ENCODE measurements around the gene GRHL3.

GRHL3 gene

DNA sequence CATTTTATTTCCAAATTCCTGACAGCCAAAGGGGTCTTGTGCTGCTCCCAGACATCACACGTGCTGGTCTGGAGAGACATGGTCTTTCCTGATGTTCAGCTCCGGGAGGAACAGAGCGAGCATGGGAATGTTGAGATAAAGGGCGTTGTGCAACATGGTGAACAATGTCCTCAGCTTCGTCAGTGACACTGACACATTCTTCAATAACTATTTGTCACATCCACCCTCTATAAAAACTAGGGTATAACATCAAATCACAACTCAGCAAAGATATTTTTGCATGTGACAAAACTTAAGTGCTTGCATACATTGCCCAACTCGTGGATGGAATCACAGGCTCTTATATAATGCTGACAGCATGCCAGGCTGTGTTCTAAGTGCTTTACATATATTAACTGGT lies 42.4 kb upstream of the GRHL3 start:
- Histone ChIP-seq H3K4me2 (ENCODE audit: low read length) (no peak overlapping the region), H3K4me1 (ENCODE audit: control insufficient read depth in 1 of 2, insufficient read depth in 2 of 2, low read length in 2 of 2) (no peaks in the 10 kb centered on the region), H3K9me3 (ENCODE audit: insufficient read depth, low read depth, low read length) (peaks cover 3% of the 10 kb centered on the region), H3K23ac (ENCODE audit: low read length) (no peak overlapping the region), H4K12ac (ENCODE audit: low read depth, low read length) (no peak overlapping the region), H2BK12ac (ENCODE audit: low read length) (no peak overlapping the region), H2BK120ac (ENCODE audit: insufficient read depth, low read length, poor library complexity) (no peak overlapping the region), H3K27me3 (ENCODE audit: insufficient read depth, low read length) (no peaks in the 10 kb centered on the region), H3K9ac (ENCODE audit: low read length) (no peak overlapping the region), H4K8ac (ENCODE audit: low read depth, low read length) (no peak overlapping the region), H3K36me3 (ENCODE audit: control insufficient read depth in 1 of 2, insufficient read depth in 2 of 2, low read length in 2 of 2) (no peaks in the 10 kb centered on the region), H3K79me1 (ENCODE audit: low read length) (no peaks in the 10 kb centered on the region), H3K79me2 (ENCODE audit: control insufficient read depth, insufficient read depth, low read length, poor library complexity) (no peaks in the 10 kb centered on the region), H3K14ac (ENCODE audit: low read length) (no peak overlapping the region), H3K27ac (ENCODE audit: low read depth, low read length) (no peak overlapping the region), H4K91ac (ENCODE audit: low read depth, low read length) (no peak overlapping the region), H3K4me3 (ENCODE audit: low read depth, low read length) (no peak overlapping the region), H2BK5ac (ENCODE audit: low read depth, low read length, poor library complexity) (no peak overlapping the region), H3K4ac (ENCODE audit: low read depth, low read length) (no peak overlapping the region), H2AFZ (ENCODE audit: insufficient read depth, low read length, poor library complexity) (no peak overlapping the region), H2AK5ac (ENCODE audit: low read length) (no peak overlapping the region), H3K18ac (ENCODE audit: low read length) (no peak overlapping the region)
- DNase-seq: peak in 1 of 2 donors; percentile 65
- no CpG with 5 or more reads among the region's 6 CpGs for WGBS (ENCODE audit: extremely low coverage, insufficient coverage, insufficient read length)

- Histone ChIP-seq H3K4me1 (ENCODE audit: control insufficient read depth in 1 of 2, insufficient read depth in 2 of 2, low read length in 2 of 2) (no peaks in the 10 kb centered on the region), H3K4ac (ENCODE audit: low read depth, low read length) (no peak overlapping the region), H4K91ac (ENCODE audit: low read depth, low read length) (no peak overlapping the region), H2BK12ac (ENCODE audit: low read length) (no peak overlapping the region), H3K9me3 (ENCODE audit: insufficient read depth, low read depth, low read length) (peaks cover 3% of the 10 kb centered on the region), H3K14ac (ENCODE audit: low read length) (no peak overlapping the region), H3K23ac (ENCODE audit: low read length) (no peak overlapping the region), H3K4me3 (ENCODE audit: low read depth, low read length) (no peak overlapping the region), H2BK120ac (ENCODE audit: insufficient read depth, low read length, poor library complexity) (no peak overlapping the region), H3K27me3 (ENCODE audit: insufficient read depth, low read length) (no peaks in the 10 kb centered on the region), H3K79me1 (ENCODE audit: low read length) (no peaks in the 10 kb centered on the region), H3K36me3 (ENCODE audit: control insufficient read depth in 1 of 2, insufficient read depth in 2 of 2, low read length in 2 of 2) (no peaks in the 10 kb centered on the region), H2AFZ (ENCODE audit: insufficient read depth, low read length, poor library complexity) (no peak overlapping the region), H2BK5ac (ENCODE audit: low read depth, low read length, poor library complexity) (no peak overlapping the region), H3K18ac (ENCODE audit: low read length) (no peak overlapping the region), H3K27ac (ENCODE audit: low read depth, low read length) (no peak overlapping the region), H2AK5ac (ENCODE audit: low read length) (no peak overlapping the region), H4K8ac (ENCODE audit: low read depth, low read length) (no peak overlapping the region), H3K9ac (ENCODE audit: low read length) (no peak overlapping the region), H4K12ac (ENCODE audit: low read depth, low read length) (no peak overlapping the region), H3K79me2 (ENCODE audit: control insufficient read depth, insufficient read depth, low read length, poor library complexity) (no peaks in the 10 kb centered on the region), H3K4me2 (ENCODE audit: low read length) (no peak overlapping the region)
- DNase-seq: no peak
- no CpG with 5 or more reads among the region's 12 CpGs for WGBS (ENCODE audit: extremely low coverage, insufficient coverage, insufficient read length)
Measured at GRCh38 chr1:24277420-24278169, 41.6 kb upstream of the GRHL3 start.

- Histone ChIP-seq H2AK5ac (ENCODE audit: low read length) (no peak overlapping the region), H3K27me3 (ENCODE audit: insufficient read depth, low read length) (no peaks in the 10 kb centered on the region), H3K23ac (ENCODE audit: low read length) (no peak overlapping the region), H2BK5ac (ENCODE audit: low read depth, low read length, poor library complexity) (no peak overlapping the region), H3K79me1 (ENCODE audit: low read length) (no peaks in the 10 kb centered on the region), H3K9ac (ENCODE audit: low read length) (no peak overlapping the region), H2BK120ac (ENCODE audit: insufficient read depth, low read length, poor library complexity) (no peak overlapping the region), H3K4me2 (ENCODE audit: low read length) (no peak overlapping the region), H4K8ac (ENCODE audit: low read depth, low read length) (no peak overlapping the region), H4K12ac (ENCODE audit: low read depth, low read length) (no peak overlapping the region), H2AFZ (ENCODE audit: insufficient read depth, low read length, poor library complexity) (no peak overlapping the region), H3K27ac (ENCODE audit: low read depth, low read length) (no peak overlapping the region), H3K4me1 (ENCODE audit: control insufficient read depth in 1 of 2, insufficient read depth in 2 of 2, low read length in 2 of 2) (no peaks in the 10 kb centered on the region), H3K9me3 (ENCODE audit: insufficient read depth, low read depth, low read length) (peaks cover 3% of the 10 kb centered on the region), H3K79me2 (ENCODE audit: control insufficient read depth, insufficient read depth, low read length, poor library complexity) (no peaks in the 10 kb centered on the region), H2BK12ac (ENCODE audit: low read length) (no peak overlapping the region), H3K18ac (ENCODE audit: low read length) (no peak overlapping the region), H3K14ac (ENCODE audit: low read length) (no peak overlapping the region), H3K36me3 (ENCODE audit: control insufficient read depth in 1 of 2, insufficient read depth in 2 of 2, low read length in 2 of 2) (no peaks in the 10 kb centered on the region), H3K4me3 (ENCODE audit: low read depth, low read length) (no peak overlapping the region), H4K91ac (ENCODE audit: low read depth, low read length) (no peak overlapping the region), H3K4ac (ENCODE audit: low read depth, low read length) (no peak overlapping the region)
- DNase-seq: no peak
- no CpG with 5 or more reads among the region's 3 CpGs for WGBS (ENCODE audit: extremely low coverage, insufficient coverage, insufficient read length)
Measured at GRCh38 chr1:24278726-24279125, 40.4 kb upstream of the GRHL3 start.

- no peak for DNase-seq
- H3K14ac ChIP-seq (ENCODE audit: low read length): no peak overlapping the region
- no peak overlapping the region for H3K18ac ChIP-seq (ENCODE audit: low read length)
- no peak overlapping the region for H3K4me3 ChIP-seq (ENCODE audit: low read depth, low read length)
- no peak overlapping the region for H4K12ac ChIP-seq (ENCODE audit: low read depth, low read length)
- H3K4ac ChIP-seq (ENCODE audit: low read depth, low read length): no peak overlapping the region
- no peak overlapping the region for H4K8ac ChIP-seq (ENCODE audit: low read depth, low read length)
- H3K79me1 ChIP-seq (ENCODE audit: low read length): no peaks in the 10 kb centered on the region
- H2AK5ac ChIP-seq (ENCODE audit: low read length): no peak overlapping the region
- peaks cover 3% of the 10 kb centered on the region for H3K9me3 ChIP-seq (ENCODE audit: insufficient read depth, low read depth, low read length)
- no peak overlapping the region for H2BK120ac ChIP-seq (ENCODE audit: insufficient read depth, low read length, poor library complexity)
- H3K23ac ChIP-seq (ENCODE audit: low read length): no peak overlapping the region
- no peak overlapping the region for H2AFZ ChIP-seq (ENCODE audit: insufficient read depth, low read length, poor library complexity)
- WGBS (ENCODE audit: extremely low coverage, insufficient coverage, insufficient read length): no CpG with 5 or more reads among the region's 5 CpGs
- H3K36me3 ChIP-seq (ENCODE audit: control insufficient read depth in 1 of 2, insufficient read depth in 2 of 2, low read length in 2 of 2): no peaks in the 10 kb centered on the region
- H3K4me2 ChIP-seq (ENCODE audit: low read length): no peak overlapping the region
- no peak overlapping the region for H4K91ac ChIP-seq (ENCODE audit: low read depth, low read length)
- no peak overlapping the region for H3K9ac ChIP-seq (ENCODE audit: low read length)
- H2BK5ac ChIP-seq (ENCODE audit: low read depth, low read length, poor library complexity): no peak overlapping the region
- no peaks in the 10 kb centered on the region for H3K27me3 ChIP-seq (ENCODE audit: insufficient read depth, low read length)
- H3K27ac ChIP-seq (ENCODE audit: low read depth, low read length): no peak overlapping the region
- H3K4me1 ChIP-seq (ENCODE audit: control insufficient read depth in 1 of 2, insufficient read depth in 2 of 2, low read length in 2 of 2): no peaks in the 10 kb centered on the region
- H3K79me2 ChIP-seq (ENCODE audit: control insufficient read depth, insufficient read depth, low read length, poor library complexity): no peaks in the 10 kb centered on the region
- no peak overlapping the region for H2BK12ac ChIP-seq (ENCODE audit: low read length)
Measured at GRCh38 chr1:24279590-24280232, 39.4 kb upstream of the GRHL3 start.
